BE2C (cell line): ENCODE measurements around the gene SLC43A2.

Source experiments
- DNase-seq: peaks from one replicate; pipeline ENCODE4 v3.0.0-alpha.2; 2020
- H3K27me3 ChIP-seq: fragments of 250-450 bp; sonication (Bioruptor Pico); 2 replicates; pipeline ENCODE4 v1.5.1; 2020; ENCODE audit warnings: mild to moderate bottlenecking
- H3K36me3 ChIP-seq: fragments of 250-450 bp; sonication (Bioruptor Pico); 2 replicates; pipeline ENCODE4 v1.5.1; 2020; ENCODE audit warnings: mild to moderate bottlenecking
- H3K4me1 ChIP-seq: fragments of 250-450 bp; sonication (Bioruptor Pico); 2 replicates; pipeline ENCODE4 v1.5.1; 2020
- H3K4me3 ChIP-seq: 2 replicates; pipeline ENCODE4 v1.5.1; 2011; ENCODE audit warnings: low read depth, low read length
- H3K9me3 ChIP-seq: fragments of 250-450 bp; sonication (Bioruptor Pico); 2 replicates; pipeline ENCODE4 v1.5.1; 2020
- CTCF ChIP-seq: IDR thresholded peaks from 2 replicates; pipeline ENCODE4 v1.5.1; 2012; ENCODE audit warnings: mild to moderate bottlenecking, low read depth, low read length

The SLC43A2 gene

GRCh38 chr17:1597861-1598342 lies 30.7 kb downstream of the SLC43A2 start:
- TF ChIP-seq CTCF = no peak
- no peak for DNase-seq
- H3K9me3 ChIP-seq = no peaks in the 10 kb centered on the region
- no peaks in the 10 kb centered on the region for H3K4me1 ChIP-seq
- no peaks in the 10 kb centered on the region for H3K36me3 ChIP-seq
- H3K27me3 ChIP-seq = no peaks in the 10 kb centered on the region
- H3K4me3 ChIP-seq = no peak overlapping the region

DNA sequence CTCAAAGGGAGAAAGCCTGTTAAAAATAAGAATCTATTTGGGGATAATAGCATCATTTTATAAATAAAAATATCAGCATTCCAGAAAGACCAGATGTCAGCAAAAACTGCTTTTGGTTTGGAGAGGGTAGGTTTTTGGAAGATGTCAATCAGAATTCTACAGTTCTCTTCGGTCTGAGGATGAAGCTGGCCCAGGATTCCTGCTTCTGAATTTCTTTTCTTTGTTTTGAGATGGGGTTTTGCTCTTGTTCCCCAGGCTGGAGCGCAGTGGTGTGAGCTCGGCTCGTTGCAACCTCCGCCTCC lies 35.1 kb downstream of the SLC43A2 start:
- Histone ChIP-seq H3K36me3 (no peaks in the 10 kb centered on the region), H3K4me1 (no peaks in the 10 kb centered on the region), H3K27me3 (no peaks in the 10 kb centered on the region), H3K9me3 (no peaks in the 10 kb centered on the region), H3K4me3 (no peak overlapping the region)
- DNase-seq = no peak
- no peak for TF ChIP-seq CTCF

GRCh38 chr17:1592751-1593629 lies 35.6 kb downstream of the SLC43A2 start:
- TF ChIP-seq CTCF = no peak
- no peak for DNase-seq
- Histone ChIP-seq H3K27me3 (no peaks in the 10 kb centered on the region), H3K9me3 (no peaks in the 10 kb centered on the region), H3K4me3 (no peak overlapping the region), H3K36me3 (no peaks in the 10 kb centered on the region), H3K4me1 (no peaks in the 10 kb centered on the region)

DNA sequence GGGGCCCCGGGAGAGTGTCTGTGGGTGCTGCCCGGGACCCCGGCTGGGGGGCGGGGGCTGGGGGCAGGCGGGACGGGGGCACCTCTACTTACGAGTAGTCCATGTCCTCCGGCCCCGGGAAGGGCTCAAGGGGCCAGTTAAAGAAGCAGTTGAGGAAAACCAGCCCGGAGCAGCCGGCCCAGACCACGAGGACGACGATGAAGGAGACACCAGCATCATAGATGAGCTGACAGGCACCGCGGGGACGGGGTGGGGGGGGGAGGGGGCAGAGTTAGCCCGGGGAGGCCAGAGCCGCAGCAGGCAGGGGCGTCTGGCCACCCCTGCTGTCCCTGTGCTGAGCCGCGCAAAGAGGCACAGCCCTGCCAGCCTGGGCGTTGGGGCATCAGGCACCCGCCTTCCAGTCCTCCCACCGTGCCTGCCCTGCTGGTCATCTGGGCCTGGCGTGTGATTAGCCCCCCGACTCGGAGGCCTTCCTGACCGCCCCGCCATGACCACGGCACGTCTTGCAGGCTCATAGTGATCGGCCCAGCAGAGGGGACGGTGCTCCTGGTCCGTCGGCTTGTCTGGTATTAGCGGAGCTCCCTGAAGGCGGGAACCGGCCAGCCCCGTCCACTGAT lies 37.1 kb downstream of the SLC43A2 start:
- H3K9me3 ChIP-seq = no peaks in the 10 kb centered on the region
- H3K4me3 ChIP-seq = no peak overlapping the region
- no peaks in the 10 kb centered on the region for H3K4me1 ChIP-seq
- no peaks in the 10 kb centered on the region for H3K27me3 ChIP-seq
- DNase-seq = no peak
- no peaks in the 10 kb centered on the region for H3K36me3 ChIP-seq
- TF ChIP-seq CTCF = no peak

- TF ChIP-seq CTCF = no peak
- Histone ChIP-seq H3K9me3 (no peaks in the 10 kb centered on the region), H3K4me1 (no peaks in the 10 kb centered on the region), H3K27me3 (no peaks in the 10 kb centered on the region), H3K4me3 (no peak overlapping the region), H3K36me3 (no peaks in the 10 kb centered on the region)
- no peak for DNase-seq
Observed at GRCh38 chr17:1590747-1591473, 37.7 kb downstream of the SLC43A2 start.
